HG03571 (cell line): ENCODE data around the gene RBM20.

ENCODE experiments used
- ATAC-seq: cut with Tn5 transposase; IDR thresholded peaks from one replicate; pipeline ENCODE4 v1.9.1; 2021; ENCODE audit not compliant: unreplicated experiment

RBM20 gene

DNA sequence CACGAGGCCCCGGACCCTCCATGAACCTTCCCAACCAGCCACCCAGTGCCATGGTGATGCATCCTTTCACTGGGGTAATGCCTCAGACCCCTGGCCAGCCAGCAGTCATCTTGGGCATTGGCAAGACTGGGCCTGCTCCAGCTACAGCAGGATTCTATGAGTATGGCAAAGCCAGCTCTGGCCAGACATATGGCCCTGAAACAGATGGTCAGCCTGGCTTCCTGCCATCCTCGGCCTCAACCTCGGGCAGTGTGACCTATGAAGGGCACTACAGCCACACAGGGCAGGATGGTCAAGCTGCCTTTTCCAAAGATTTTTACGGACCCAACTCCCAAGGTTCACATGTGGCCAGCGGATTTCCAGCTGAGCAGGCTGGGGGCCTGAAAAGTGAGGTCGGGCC, 137.0 kb downstream of the RBM20 start:
- no peak for ATAC-seq

DNA sequence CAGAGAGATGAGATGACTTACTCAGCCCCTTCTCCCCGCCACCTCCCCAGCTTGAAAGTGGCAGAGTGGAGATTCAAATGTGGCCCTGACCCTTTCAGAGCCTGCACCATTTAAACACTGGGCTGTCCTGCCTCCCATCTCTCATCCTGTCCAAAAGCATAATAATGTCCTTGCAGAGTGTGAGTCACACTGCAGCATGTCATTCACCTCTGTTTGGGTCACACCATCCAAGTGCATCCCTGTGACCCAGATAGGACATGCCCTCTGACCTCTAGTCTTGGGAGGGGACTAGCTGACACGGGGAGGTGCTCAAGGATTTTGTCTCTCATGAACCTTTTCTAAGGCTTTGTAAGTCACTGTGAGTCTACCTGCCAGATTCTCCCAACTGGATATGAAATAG, 138.5 kb downstream of the RBM20 start:
- no peak for ATAC-seq

DNA sequence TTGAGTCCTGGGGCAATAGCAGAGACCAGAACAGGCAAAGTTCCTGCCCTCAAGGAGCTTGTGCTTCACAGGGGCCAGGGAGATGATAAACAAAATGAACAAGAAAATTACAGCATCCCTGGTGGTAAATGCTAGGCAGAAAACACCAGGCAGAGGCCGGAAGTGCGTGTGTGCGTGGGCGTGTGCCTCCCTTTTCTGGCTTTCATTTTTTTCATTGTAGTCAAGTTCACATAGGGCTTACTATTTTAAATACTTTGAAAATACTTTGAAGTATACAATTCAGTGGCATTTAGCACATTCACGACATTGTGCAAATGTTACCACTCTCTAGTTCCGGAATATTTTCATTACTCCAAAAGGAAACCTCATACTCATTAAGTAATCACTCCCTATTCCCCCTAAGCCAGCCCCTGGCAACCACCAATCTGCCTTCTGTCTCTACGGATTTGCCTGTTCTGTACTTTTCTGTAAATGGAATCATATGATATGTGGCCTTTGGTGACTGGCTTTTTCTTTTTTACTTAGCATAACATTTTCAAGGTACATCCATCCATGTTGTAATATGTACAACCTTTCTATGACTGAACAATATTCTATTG, 139.5 kb downstream of the RBM20 start:
- ATAC-seq = no peak

- ATAC-seq = no peak
These were observed 140.1 kb downstream of the RBM20 start for GRCh38 chr10:110784198-110784597.

DNA sequence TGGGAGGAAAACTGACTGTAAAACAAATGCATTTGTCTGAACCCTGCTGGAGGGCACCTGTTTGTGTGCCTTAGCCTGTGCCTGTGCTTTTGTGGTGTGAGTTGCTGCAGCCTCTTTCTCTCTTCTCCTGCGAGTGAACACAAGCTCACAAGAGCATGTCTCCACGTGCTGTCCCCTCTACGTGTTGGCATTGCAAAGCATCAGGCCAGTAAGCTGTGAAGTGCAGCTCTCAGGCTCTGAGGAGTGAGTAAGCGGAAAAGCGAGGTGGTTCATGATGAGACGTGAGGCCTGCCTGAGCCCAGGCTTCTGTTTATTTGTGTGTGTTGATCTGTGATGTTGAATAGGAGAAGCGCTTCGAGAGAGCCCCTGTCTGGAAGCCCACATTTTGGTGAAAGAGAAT, 142.0 kb downstream of the RBM20 start:
- no peak for ATAC-seq

DNA sequence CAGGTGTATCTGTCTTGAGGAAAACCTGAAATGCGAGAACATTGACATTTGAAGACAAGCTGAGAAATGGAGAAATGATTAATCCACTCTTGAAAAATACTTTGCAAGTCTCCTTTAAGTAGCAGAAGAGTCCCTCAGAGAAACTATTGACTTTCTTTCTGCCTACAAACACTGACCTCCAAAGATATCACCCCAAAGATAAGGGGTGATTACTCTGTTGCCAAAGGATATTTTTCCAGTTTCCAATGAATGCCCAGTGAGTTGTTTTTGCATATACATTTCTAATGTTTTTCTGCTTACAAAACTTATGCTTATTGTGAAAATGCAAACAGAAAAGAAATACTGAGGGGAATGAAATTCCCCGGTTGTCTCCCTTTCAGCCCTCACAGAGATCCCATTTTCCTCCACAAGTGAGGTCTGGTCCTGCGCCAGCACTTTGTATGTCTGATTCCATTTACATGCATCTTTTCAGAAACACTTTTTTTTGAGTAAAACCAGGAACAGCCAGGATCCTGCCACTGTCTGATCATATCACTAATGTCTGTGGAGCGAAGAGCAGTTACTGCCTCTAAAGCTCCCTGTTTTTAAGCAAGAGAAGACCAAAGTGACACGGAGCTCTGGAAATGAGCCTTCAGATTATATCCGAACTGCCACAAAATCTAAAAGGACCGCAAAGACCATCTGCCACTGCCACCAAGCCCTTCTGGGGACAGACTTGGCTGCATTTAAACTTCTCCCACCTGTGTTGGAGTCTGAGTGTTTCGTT, 144.7 kb downstream of the RBM20 start:
- no peak for ATAC-seq

GRCh38 chr10:110789604-110790433, 145.7 kb downstream of the RBM20 start:
- ATAC-seq = no peak

- ATAC-seq = no peak
These were observed 146.9 kb downstream of the RBM20 start for GRCh38 chr10:110790913-110791506.

- no peak for ATAC-seq
These were observed 147.5 kb downstream of the RBM20 start for GRCh38 chr10:110791541-110792073.

- ATAC-seq = no peak
These were observed 148.5 kb downstream of the RBM20 start for GRCh38 chr10:110792476-110793125.

DNA sequence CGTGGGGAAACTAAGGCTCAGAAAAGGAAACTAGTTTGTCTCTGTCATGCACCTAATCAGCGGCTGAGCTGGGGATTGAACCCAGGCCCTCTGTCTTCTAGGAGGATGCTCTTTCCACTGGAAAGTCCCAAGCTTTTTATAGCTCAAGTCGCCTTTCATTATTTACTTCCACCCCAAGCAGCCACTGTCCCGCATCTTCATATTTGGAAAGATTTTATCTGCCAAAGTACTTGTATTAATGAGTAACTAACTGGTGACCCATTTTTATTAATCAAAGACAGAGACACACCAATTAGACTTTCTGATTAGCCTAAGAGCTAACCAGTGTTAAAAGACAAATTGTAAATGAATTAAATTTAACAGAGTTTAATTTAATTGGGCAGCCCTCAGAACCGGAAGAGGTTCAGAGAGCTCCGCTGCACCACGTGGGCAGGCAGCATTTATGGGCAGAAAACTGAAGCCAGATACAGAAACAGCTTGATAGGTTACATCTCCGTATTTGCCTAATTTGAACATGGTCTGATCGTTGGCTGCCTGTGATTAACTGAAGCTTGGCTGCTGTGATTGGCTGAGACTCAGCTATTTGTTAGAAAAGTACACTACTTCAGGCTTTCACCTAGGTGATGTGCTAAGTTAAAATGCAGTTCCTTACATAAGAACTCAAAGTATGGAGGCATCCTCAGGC, 149.1 kb downstream of the RBM20 start:
- ATAC-seq = no peak

GRCh38 chr10:110793886-110794285, 149.8 kb downstream of the RBM20 start:
- no peak for ATAC-seq

- no peak for ATAC-seq
These were observed 150.7 kb downstream of the RBM20 start for GRCh38 chr10:110794808-110795207.

- no peak for ATAC-seq
These were observed 153.3 kb downstream of the RBM20 start for GRCh38 chr10:110797416-110797815.

DNA sequence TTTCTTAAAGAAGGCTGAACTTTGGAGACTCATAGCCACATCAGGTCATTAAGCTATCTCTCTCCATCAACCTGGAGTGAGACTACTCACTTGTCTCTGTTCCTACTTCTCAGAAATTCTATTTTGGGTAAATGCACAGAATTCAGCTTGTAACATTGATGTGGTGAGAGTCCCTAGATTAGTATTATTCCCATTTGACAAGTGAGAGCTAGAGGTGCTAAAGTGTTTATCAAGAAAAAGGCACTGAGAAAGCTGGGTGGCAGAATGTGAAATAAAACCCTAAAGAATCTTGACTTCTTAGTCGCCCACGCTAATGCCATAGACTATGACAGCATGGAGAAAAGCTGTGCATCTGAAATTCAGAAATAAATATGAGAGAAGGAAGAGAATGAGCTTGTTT, 154.2 kb downstream of the RBM20 start:
- ATAC-seq = no peak

DNA sequence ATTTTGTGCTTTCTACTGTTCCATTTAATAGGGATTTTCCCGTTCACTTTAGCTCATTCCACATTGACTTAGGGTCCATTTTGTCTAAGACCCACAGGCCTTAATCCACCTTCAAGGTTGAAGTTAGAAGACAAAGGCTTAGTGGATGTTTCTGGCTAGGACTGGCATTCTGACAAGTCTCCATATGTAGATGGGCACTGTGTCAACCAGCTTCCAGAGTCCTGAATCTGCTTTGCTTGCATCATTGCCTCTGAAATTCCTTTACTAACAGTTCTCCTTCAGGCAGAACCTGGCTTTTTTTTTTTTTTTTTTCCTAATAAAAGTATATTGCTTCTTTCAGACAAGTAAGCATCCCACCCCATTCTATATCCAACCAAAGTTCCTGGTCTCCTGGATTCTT, 158.0 kb downstream of the RBM20 start:
- no peak for ATAC-seq

- ATAC-seq = peak; percentile 33
These were observed 158.6 kb downstream of the RBM20 start for GRCh38 chr10:110802551-110803238.

GRCh38 chr10:110803239-110803749, 159.2 kb downstream of the RBM20 start:
- peak; percentile 81 for ATAC-seq

DNA sequence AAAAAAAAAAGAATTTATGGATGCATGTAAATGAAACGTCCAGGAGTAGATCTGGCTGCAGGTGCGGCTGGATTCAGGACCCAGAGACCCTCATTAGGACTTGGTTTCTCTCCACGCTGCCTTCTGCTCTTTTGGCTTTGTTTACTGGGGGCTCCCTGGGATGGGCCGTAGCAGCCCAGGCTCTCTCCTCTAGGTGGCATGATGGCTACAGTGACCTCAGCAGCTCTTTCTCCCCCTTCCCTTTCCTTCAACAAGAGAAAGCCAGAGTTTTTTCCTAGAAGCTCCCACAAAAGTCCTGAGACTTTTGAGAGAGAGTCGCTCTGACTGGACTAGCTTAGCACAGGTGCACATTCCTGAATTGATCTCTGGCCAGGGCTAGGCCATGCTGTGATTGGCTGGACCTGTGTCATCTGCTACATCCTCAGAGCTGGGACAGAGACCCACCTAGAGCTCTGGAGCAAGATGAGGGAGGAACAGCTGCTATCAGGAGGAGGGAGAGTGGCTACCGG, 159.7 kb downstream of the RBM20 start:
- ATAC-seq = peak; percentile 50
